GM18951 (cell line): ENCODE results near the gene CFAP77.
A peak's percentile ranks its signal among the peaks of the same experiment; 100 is the strongest.

Source experiments
- POLR2A ChIP-seq: IDR thresholded peaks from 4 replicates; pipeline ENCODE4 v1.6.1; 2011; ENCODE audit warnings: mild to moderate bottlenecking; ENCODE audit not compliant: insufficient read length, insufficient read depth; ENCODE audit errors: extremely low read depth
- in situ Hi-C: fragments of 300-500 bp; cut with MboI; formaldehyde crosslinking; loops from one replicate; pipeline ENCODE4 v1.12.0; 2022; ENCODE audit warnings: low sequenced_read_pairs, mixed read lengths, inconsistent platforms; ENCODE audit not compliant: unreplicated experiment

CFAP77 gene

DNA sequence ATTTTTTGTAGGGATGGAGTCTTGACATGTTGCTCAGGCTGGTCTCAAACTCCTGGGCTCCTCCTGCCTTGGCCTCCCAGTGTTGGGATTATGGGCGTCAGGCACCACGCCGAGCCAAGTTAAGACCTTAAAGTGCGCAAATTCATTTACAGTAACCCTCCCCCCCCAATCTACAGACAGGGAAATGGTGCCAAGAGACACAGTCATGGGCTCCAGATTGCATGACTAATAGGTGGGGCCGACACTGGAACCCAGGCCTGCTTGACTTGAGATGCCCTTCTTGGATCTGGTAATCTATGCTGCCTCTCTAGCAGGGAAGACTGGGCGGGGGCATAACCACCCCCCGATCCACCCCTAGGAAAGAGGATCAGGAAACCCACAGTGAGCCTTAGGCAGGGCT lies 22.9 kb upstream of the CFAP77 start:
- in situ Hi-C loops: no loop called here
- TF ChIP-seq POLR2A: no peak

DNA sequence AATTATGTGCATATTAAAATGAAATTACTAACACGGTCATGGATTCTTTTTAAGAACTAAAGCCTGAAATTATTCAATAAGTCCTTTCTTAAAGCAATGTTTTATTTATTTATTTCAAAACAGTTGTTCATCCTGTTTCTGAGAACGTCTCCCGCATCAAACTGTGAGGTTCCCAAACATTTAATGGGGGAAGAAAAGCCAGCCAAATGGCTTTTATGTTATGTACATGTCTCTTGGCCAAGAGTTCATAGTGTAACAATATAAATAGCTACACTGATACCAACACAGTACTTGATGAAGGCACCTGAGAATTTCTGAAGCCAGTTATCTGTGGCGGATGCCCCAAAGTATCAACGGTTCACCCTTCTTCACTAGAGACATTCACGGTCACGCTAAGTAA lies 19.0 kb upstream of the CFAP77 start:
- no peak for TF ChIP-seq POLR2A
- in situ Hi-C loops: no loop called here

DNA sequence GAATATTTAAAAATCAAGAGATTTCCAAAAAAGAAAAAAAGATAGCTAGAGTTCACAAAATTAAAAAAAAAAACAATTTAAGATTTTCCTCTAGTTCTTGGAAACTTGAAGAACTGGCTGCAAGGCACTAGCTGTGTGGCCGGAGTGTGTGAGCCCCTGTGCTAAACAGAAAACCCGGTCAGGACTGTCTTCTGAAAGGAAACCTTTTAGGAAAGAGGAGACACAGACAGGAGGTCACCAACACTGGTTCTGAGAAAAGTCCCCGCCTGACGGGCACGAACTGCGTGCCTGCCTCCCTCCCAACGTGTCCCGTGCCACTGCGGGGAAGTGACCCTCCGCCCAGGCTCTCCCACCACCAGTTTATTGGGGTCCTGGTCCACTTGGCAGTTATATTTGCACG lies 18.6 kb upstream of the CFAP77 start:
- TF ChIP-seq POLR2A: no peak
- in situ Hi-C loops: no loop called here

DNA sequence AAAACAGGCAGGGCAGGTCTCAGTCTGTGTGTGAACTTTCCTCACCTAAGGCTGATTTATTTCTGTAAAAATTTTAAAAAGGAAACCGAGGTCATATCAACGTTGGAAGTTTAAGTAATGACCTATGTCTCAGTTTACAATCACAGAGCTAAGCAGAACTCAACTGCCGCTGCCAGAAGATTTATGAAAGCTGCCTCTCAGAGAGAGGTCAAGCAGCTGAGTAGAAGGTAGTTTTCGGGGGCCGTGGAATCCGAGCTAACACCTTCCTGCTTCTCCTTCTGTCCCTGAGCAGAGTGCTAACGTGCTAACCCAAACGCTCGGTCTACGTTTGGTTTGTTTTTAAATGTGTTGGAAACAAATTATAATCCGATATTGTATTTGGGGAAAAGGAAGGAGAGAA lies 14.5 kb upstream of the CFAP77 start:
- no peak for TF ChIP-seq POLR2A
- in situ Hi-C loops: no loop called here

DNA sequence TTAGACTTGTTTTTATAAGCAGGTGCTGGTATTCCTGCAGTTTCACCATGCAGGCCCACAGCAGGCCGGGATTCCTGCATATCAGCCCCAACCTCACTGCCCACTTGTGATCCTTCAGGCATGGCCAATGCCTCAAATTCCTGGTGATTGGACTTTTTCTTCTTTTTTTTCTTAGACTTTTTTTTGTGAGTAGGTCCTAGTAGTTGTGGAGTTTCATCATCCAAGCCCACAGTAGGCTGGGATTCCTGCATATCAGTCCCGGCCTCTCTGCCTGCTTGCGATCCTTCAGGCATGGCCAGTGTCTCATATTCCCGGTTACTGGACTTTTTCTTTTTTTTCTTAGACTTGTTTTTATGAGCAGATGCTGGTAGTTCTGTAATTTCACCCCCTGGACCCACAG lies 8.2 kb upstream of the CFAP77 start:
- TF ChIP-seq POLR2A: no peak
- in situ Hi-C loops: no loop called here

DNA sequence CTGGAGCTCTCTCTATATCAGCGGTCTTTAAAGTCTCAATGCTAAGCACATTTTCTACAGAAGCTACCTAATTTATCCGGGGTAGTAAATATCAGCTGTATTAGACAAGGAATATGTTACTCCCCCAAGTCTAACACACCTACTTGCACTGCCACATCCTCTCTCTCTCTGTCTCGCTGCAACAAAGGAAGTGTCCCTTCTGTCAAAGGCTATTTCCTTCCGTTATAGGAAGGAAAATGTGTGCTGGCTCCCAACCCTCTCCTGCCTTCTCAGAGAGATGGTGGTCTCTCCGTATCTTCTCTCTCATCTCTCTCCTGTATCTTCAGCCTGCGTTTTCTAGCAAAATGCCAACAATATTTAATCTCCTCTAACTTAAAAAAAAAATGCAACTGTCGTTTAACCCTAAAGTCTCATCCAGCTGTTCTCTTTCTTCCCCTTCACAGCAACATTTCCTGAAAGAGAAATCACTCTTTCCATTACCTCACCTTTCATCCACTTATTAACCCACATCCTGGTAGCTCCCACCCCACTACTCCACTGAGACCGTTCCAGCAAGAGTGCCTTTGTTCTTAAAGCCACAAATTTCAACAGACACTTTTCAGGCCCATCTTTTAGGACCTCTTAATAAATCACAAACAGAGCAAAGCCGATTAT lies 5.7 kb upstream of the CFAP77 start:
- TF ChIP-seq POLR2A: no peak
- in situ Hi-C loops: no loop called here

DNA sequence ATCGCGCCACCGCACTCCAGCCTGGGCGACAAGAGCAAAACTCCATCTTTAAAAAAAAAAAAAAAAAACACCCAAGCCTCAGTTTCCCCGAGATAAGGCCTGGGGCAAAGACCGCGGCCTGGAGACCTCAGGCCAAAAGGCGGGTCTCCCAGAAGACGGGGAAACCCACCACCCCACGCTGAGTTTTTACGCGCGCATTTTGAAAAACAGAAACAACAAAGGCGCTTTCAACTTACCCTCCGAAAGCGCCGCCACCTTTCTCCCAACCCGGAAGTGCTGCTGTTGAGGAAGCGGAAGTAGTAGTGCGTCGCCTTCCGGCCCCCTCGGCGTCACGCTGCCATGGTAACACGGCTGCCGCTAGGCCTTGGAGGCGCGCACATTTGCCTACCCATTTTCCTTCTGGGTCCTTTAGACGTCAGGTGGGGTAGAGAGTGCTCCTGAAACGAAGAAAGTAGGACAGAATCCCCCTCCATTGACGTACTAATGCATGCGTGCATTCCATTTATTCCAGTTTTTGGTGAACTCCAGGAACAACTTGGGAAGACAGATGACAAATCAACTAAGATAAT lies 3.4 kb upstream of the CFAP77 start, which contains the start of gene TTF1:
TTF1 (minus strand) TSS at position 287 of the 569 bp plus-strand sequence. CDS start 4,019 bp downstream, outside the sequence.
- TF ChIP-seq POLR2A: peak; percentile 58
- in situ Hi-C loops: no loop called here

DNA sequence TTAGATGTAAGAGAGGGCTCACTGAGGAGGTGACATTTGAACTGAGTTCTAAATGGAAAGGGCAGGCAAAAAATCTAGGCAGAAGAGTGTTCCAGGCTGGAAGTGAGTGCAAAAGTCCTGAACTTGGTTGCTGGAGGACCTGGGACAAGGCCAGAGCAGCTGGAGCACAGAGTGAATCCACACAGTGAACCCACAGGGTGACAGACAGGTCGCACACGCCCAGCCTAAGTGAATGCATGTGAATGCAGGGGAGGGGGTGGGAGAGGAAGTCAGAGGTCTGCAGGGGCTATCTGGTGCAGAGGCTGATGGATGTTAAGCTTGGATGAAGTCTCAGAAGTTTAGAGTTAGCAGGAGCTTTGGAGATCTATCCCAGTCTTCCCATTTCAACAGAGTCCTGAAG lies 2.8 kb upstream of the CFAP77 start:
- no peak for TF ChIP-seq POLR2A
- in situ Hi-C loops: no loop called here

DNA sequence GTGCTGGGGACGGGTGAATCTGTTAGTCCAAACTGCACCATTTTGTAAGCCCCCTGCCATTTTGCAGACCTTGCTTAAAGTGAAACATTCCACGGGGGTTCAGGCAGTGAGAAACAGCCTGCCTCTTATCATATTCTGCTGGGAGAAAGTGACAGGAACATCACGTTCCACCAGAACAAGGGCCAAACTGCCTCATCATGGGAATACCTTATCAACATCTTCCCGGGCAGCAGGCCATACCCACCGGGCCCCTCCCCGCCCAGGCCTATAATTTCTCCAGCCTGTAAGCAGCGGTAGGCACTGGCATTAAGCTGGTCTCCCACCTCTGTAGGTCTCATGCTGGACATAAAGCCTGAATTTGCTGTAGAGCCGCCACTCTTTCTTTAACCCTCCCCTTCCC lies 1.5 kb upstream of the CFAP77 start:
- in situ Hi-C loops: no loop called here

DNA sequence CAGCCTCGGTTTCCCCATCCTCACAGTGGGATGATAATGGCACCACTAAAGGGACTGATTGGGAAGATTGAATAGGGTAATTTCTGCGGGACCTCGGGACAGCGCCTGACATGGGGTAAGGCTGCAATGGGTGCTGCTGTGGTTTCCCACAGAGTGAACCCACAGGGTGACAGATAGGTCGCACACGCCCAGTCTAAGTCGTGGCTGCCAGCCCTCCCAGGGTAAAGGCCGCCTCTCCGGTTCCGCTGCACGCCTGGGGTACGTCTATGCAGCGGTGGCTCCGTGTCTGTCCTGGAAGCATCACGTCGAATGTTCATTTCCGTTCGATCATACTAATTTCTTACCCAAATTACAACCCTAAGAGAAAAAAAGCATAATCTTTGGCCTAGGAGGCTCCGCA lies 631 bp downstream of the CFAP77 start:
- in situ Hi-C loops: no loop called here
- no peak for TF ChIP-seq POLR2A

More for the DNA sequence above, 1.5 kb upstream of the CFAP77 start:
- no peak for TF ChIP-seq POLR2A

DNA sequence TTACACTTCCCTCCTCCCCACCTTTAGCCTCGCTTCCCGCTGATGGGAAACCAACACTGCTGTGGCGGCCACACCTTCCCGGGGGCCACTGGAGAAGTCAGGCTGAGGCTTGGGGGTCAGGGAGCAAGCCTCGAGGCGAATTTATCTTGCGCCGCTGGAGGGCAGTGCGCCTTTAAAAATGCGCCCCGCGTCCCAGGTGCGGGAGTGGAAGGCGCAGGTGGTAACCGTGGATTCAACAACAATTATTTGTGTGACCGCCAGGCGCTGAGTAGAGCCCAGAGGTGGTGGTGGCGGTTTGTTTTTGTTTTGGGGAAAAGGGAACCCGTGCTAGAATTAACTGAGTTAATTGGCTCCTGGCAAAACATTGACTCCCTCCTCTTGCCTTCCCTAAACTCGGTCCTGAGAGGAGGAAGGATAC lies 1.1 kb downstream of the CFAP77 start:
- TF ChIP-seq POLR2A: no peak
- in situ Hi-C loops: no loop called here

DNA sequence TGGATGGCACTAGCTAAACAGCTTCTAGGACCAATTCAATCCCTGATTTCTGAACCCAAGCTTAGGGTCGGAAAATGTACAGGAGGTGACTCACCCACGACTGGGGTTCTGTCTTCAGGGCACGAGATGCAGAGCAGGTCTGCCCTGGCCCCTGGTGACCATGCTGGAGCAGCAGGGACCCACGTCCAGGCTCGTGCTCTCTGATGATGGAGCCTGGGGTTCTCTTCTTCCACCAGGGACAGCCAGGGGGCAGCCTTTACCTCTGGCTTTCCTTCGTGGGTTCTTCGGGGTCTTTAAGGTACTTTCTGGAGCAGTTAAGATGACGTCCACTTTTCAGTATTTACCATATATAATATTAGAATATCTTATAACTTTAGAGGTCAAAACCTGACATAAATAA lies 2.1 kb downstream of the CFAP77 start:
- in situ Hi-C loops: no loop called here
- no peak for TF ChIP-seq POLR2A

DNA sequence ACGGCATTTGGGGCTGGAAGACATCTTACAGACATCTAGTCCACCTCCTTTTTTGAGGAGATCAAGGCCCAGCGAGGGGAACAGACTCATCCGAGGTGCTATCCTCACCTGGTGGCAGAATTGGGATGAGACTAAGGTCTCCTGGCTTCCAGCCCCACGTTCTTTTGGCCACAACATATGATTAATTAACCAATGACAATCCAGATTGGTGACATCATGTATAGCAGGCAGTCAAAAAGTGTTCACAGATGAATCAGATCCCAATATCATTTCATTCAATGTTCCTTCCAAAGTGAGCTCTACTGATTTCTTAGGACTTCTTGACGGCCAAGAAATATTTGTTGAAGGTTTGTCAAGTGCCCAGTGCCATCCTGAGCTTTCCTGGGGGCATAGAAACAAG lies 3.9 kb downstream of the CFAP77 start:
- no peak for TF ChIP-seq POLR2A
- in situ Hi-C loops: no loop called here

DNA sequence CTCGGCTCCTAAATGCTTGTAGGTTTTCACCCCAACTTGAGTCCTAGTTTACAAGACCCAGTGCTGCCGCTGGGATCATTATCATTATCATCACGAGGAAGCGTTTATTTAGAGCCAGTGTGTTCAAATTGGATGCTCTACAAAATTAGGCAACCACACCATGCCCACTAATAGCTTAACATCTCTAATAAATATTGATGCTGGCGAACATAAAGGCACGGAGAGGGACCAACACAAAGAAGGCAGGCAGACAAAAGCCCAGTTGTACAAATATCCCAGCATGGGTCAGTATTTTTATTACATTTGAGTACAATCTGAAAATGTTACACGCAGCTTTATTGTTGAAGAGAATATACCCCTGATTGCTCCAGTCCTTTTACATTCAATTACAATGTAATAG lies 4.7 kb downstream of the CFAP77 start:
- in situ Hi-C loops: no loop called here
- TF ChIP-seq POLR2A: no peak
